Vagina (tissue), 2 donors: ENCODE data around the gene SPSB1. TPM values are rescaled to one million over a fixed set of nuclear protein-coding genes. Genes with fewer than 3 reads are reported as not detected.
A peak's percentile ranks its signal among the peaks of the same experiment; 100 is the strongest.

ENCODE experiments used
- DNase-seq, 2 donors: peaks; one replicate each; pipeline ENCODE4 v3.0.0-alpha.2; 2017; ENCODE audit errors: extremely low spot score in 2 of 2
- H3K27ac ChIP-seq: fragments of 200-600 bp; sonication (generic); one replicate; pipeline ENCODE4 v1.5.1; 2019
- H3K27me3 ChIP-seq: fragments of 200-600 bp; sonication (generic); one replicate; pipeline ENCODE4 v1.5.1; 2019
- H3K36me3 ChIP-seq, 2 donors: fragments of 200-600 bp; sonication (generic); one replicate each; pipeline ENCODE4 v1.5.1; 2017 to 2019
- H3K4me1 ChIP-seq: fragments of 200-600 bp; sonication (generic); one replicate; pipeline ENCODE4 v1.5.1; 2019
- H3K4me3 ChIP-seq, 2 donors: fragments of 200-600 bp; sonication (generic); 1 replicate in 1 of 2; 2 replicates in 1 of 2; pipeline ENCODE4 v1.5.1; 2016 to 2019
- H3K9me3 ChIP-seq: fragments of 200-600 bp; sonication (generic); one replicate; pipeline ENCODE4 v1.5.1; 2019
- POLR2A ChIP-seq, 2 donors: fragments of 450-650 bp; IDR thresholded peaks; one replicate each; pipeline ENCODE4 v1.6.1; 2017; ENCODE audit warnings: antibody characterized with exemption in 2 of 2, mild to moderate bottlenecking in 2 of 2, moderate library complexity in 2 of 2
- POLR2AphosphoS5 ChIP-seq, 2 donors: sonication (generic); formaldehyde crosslinking; IDR thresholded peaks; one replicate each; pipeline ENCODE4 v1.9.0; 2017; ENCODE audit warnings: antibody characterized with exemption in 2 of 2, mild to moderate bottlenecking in 2 of 2, low read depth in 1 of 2; ENCODE audit not compliant: insufficient read depth in 1 of 2
- intact Hi-C: fragments of 100-400 bp; cut with DNase I; formaldehyde crosslinking; loops from one replicate; pipeline ENCODE4 v1.15.1; 2023
- total RNA-seq: library from RNA; depleted of rRNA; stranded (reverse); fragments of >200 nt; gene quantifications from one replicate; pipeline ENCODE4 v1.2.3, GENCODE V29; 2016
- TF ChIP-seq, protein P1 (sequence below), 3 experiments: fragments of 450-650 bp in 2 of 3; fragments of 200-600 bp in 1 of 3; sonication (generic) in 1 of 3; IDR thresholded peaks; one replicate each; pipeline ENCODE4 v1.5.1; 2017 to 2019; ENCODE audit warnings: antibody characterized with exemption in 3 of 3, mild to moderate bottlenecking in 2 of 3, moderate library complexity in 2 of 3

The SPSB1 gene
- total RNA-seq, 1 donor from 2014 or later = 40.0 TPM

DNA sequence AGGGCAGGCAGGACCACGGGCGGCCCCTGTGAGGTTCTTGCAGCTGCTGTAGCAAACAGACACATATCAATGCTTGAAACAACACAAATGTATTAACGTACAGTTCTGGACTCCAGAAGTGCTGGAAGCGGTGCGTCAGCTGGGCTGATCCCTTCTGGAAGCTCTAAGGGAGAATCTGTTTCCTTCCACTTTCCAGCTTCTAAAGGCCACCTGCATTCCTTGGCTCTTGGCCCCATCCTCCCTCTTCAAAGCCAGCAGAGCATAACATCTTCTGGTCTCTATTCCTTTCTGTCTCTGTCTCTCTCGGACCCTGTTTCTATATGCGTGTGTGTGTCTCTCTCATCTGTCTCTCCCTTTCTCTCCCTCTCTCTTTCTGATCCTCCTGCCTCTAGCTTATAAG lies 102.3 kb downstream of the SPSB1 start:
- DNase-seq = no peak
- intact Hi-C loops = no loop called here
- H3K27ac ChIP-seq = no peak overlapping the region
- no peaks in the 10 kb centered on the region for H3K27me3 ChIP-seq
- TF ChIP-seq POLR2A (IDR thresholded peaks at IDR 0.05) = no peak
- TF ChIP-seq, protein P1, sequence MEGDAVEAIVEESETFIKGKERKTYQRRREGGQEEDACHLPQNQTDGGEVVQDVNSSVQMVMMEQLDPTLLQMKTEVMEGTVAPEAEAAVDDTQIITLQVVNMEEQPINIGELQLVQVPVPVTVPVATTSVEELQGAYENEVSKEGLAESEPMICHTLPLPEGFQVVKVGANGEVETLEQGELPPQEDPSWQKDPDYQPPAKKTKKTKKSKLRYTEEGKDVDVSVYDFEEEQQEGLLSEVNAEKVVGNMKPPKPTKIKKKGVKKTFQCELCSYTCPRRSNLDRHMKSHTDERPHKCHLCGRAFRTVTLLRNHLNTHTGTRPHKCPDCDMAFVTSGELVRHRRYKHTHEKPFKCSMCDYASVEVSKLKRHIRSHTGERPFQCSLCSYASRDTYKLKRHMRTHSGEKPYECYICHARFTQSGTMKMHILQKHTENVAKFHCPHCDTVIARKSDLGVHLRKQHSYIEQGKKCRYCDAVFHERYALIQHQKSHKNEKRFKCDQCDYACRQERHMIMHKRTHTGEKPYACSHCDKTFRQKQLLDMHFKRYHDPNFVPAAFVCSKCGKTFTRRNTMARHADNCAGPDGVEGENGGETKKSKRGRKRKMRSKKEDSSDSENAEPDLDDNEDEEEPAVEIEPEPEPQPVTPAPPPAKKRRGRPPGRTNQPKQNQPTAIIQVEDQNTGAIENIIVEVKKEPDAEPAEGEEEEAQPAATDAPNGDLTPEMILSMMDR (IDR thresholded peaks at IDR 0.05) = no peak
- TF ChIP-seq POLR2AphosphoS5 (IDR thresholded peaks at IDR 0.05; ENCODE audit: insufficient read depth in 1 of 2, low read depth in 1 of 2) = no peak
- H3K36me3 ChIP-seq = no peaks in the 10 kb centered on the region
- H3K4me3 ChIP-seq = no peak overlapping the region
- H3K4me1 ChIP-seq = peaks cover 22% of the 10 kb centered on the region
- no peaks in the 10 kb centered on the region for H3K9me3 ChIP-seq

DNA sequence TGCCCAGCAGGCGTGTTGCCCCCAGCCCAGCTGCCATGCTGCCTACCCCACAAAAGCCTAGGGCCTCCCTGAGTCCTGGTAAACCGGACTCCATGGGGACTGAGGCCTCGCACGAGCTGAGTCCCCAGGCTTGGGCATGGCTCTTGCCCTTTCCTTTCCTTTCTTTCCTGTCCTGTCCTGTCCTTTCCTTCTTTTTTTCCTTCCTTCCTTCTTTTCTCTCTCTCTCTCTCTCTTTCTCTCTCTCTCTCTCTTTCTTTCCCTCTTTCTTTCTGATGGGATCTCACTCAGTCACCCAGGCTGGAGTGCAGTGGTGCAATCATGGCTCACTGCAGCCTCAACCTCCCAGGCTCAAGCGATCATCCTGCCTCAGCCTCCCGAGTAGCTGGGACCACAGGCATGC lies 104.4 kb downstream of the SPSB1 start:
- Histone ChIP-seq H3K4me3 (no peak overlapping the region), H3K4me1 (peaks cover 31% of the 10 kb centered on the region), H3K36me3 (no peaks in the 10 kb centered on the region), H3K27ac (no peak overlapping the region), H3K9me3 (no peaks in the 10 kb centered on the region), H3K27me3 (no peaks in the 10 kb centered on the region)
- no peak for TF ChIP-seq POLR2AphosphoS5 (IDR thresholded peaks at IDR 0.05; ENCODE audit: insufficient read depth in 1 of 2, low read depth in 1 of 2)
- TF ChIP-seq POLR2A (IDR thresholded peaks at IDR 0.05) = no peak
- TF ChIP-seq, protein P1 (IDR thresholded peaks at IDR 0.05) = no peak
- intact Hi-C loops = no loop called here
- DNase-seq = no peak

DNA sequence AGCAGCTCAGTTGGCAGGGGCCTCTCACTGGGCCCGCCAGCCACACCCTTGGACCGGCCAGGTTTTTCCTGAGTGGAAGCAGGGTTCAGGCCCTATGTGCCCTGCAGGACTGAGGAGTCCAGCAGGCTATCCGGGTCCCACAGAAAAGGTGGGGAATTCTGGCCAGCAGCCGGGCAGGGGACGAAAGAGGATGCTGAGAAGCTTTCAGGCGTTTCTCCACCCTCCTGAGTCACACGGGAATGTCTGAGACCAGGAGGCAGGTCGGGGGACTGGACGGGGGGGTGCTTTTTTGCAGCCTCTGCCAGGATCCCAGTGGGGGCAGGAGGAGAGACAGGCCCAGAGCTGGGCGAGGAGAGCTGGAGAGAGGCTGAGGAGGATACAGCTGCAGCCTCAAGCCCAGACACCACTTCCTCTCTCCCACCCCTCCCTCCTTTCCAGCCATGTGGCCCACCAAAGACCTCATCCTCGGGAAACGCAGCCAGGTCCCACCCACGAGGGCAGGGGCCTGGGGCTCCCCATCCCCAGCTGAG lies 105.4 kb downstream of the SPSB1 start:
- Histone ChIP-seq H3K9me3 (no peaks in the 10 kb centered on the region), H3K27me3 (no peaks in the 10 kb centered on the region), H3K4me1 (peaks cover 31% of the 10 kb centered on the region), H3K4me3 (no peak overlapping the region), H3K27ac (no peak overlapping the region), H3K36me3 (no peaks in the 10 kb centered on the region)
- intact Hi-C loops = no loop called here
- TF ChIP-seq POLR2A (IDR thresholded peaks at IDR 0.05) (no peak), POLR2AphosphoS5 (IDR thresholded peaks at IDR 0.05; ENCODE audit: insufficient read depth in 1 of 2, low read depth in 1 of 2) (peak in 1 of 2 donors; percentile 66)
- DNase-seq = no peak

DNA sequence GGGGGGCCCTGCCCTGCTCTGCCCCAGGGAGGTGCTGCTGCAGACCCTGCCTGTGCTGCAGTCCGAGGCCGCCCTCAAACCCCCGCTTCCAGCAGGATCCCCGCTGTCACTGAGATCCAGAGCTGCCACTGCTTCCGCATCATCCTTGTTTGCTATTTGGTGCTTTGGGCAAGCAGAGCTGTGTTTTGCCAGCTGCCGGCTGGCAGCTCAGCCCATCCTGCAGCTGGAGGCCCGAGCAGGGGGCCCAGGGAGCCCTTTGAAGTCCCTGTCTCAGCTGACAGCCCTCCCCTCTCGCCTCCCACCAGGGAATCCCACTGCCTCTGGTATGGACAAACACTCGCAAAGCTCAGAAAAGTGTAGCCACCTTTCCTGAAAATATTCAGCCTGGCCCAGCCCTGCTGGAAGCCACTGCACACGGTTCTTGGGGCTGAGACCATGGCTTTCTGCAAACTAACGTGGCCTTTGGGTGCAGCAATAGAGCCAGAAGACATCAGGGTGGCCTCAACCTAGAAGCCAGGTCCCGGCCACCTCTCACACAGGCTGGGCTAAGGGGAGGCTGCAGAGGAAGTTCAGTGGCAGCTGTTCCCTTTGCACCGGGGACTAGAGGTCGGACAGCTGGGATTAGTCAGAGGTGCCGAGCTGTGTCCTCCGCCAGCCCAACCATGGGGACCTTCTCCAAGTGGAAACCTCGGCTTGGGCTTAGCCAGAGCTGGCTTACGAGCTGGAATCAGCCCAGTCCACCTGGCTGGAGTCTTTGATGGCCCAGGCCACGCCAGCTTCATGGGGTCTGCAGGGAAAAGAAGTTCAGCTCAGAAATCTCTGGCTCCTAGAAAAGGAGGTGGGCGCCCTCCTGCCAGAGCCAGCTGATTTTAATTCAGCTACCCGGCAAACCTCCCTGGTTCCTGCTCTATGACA lies 107.1 kb downstream of the SPSB1 start:
- Histone ChIP-seq H3K36me3 (no peaks in the 10 kb centered on the region), H3K4me3 (no peak overlapping the region), H3K9me3 (no peaks in the 10 kb centered on the region), H3K27me3 (no peaks in the 10 kb centered on the region), H3K4me1 (peaks cover 31% of the 10 kb centered on the region), H3K27ac (no peak overlapping the region)
- no peak for TF ChIP-seq POLR2AphosphoS5 (IDR thresholded peaks at IDR 0.05; ENCODE audit: insufficient read depth in 1 of 2, low read depth in 1 of 2)
- TF ChIP-seq, protein P1 (IDR thresholded peaks at IDR 0.05) = no peak
- no peak for TF ChIP-seq POLR2A (IDR thresholded peaks at IDR 0.05)
- DNase-seq = no peak
- intact Hi-C loops = no loop called here

DNA sequence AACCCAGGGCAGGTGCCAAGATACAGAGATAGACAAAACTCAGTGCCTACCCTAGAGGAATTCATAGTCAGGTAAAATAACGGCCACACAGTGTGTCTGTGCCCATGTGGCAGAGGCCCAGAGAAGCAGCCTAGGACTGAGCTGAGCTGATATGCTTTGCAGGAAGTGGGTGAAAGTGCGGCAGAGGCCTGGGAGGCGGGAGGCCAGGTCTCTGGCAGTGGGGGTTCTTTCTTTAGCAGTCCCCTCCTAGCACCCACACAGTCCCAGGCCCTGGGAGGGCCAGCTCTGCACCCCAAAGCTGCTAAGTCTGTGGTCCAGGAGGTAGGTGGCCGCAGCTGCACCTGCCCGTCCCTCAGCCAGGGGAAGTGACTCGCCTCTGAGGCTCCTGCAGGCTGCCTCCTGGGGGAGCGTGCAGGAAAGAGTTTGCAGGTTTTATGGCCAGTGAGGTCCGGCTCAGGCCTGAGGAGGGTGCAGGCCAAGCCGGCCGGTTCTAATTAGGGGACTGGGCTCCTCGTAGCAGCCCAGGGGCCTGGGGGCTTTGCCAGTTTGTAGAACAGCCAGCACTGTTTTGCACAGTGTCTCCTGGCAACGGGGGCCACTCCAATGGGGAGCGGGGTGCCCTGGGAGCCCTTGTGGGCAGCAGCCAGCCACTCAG lies 107.9 kb downstream of the SPSB1 start:
- Histone ChIP-seq H3K36me3 (no peaks in the 10 kb centered on the region), H3K27ac (no peak overlapping the region), H3K27me3 (no peaks in the 10 kb centered on the region), H3K4me1 (peaks cover 31% of the 10 kb centered on the region), H3K9me3 (no peaks in the 10 kb centered on the region), H3K4me3 (no peak overlapping the region)
- TF ChIP-seq POLR2AphosphoS5 (IDR thresholded peaks at IDR 0.05; ENCODE audit: insufficient read depth in 1 of 2, low read depth in 1 of 2) (no peak), POLR2A (IDR thresholded peaks at IDR 0.05) (no peak)
- TF ChIP-seq, protein P1 (IDR thresholded peaks at IDR 0.05) = no peak
- intact Hi-C loops = no loop called here
- no peak for DNase-seq
